Pons (tissue), 1 donor: ENCODE data around the gene DLG2.
A peak's percentile ranks its signal among the peaks of the same experiment; 100 is the strongest.

Source experiments
- DNase-seq: peaks from one replicate; pipeline ENCODE4 v3.0.0-alpha.2; 2016; ENCODE audit warnings: low spot score

Gene DLG2

DNA sequence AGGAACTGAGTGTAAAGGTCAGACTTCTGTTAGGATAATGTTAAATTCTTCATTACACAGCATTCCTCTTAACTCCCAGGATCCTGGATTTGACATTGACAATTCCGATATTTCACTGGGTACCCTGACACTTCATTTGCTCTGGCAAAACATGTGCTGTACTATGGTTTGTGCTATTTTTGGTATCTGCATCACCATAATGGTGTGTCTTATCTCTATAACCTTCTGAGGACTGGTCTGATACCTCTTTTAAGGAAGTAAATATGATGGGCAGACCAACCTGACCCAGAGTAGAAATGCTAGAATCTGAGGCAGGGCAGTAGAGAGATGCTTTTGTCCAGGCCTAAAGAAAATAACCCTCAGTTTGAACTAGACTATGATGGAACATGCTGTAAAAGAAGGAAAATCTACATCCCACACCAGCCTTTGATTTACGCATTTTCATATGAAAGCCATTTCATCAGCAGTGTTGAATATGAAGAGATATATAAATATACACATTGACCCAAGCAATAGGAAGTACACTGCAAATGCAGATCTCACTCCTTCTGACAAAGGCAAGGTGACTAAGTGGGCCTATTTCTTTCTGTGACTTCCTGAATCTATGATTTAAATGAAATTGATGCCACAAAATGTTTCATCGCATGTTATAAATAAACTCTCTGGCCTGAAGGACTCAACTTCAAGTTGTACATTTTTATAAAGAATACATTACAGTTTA is 966.7 kb downstream of the DLG2 start:
- DNase-seq: no peak

- DNase-seq: no peak
These were observed 971.4 kb downstream of the DLG2 start for GRCh38 chr11:84655712-84656111.

DNA sequence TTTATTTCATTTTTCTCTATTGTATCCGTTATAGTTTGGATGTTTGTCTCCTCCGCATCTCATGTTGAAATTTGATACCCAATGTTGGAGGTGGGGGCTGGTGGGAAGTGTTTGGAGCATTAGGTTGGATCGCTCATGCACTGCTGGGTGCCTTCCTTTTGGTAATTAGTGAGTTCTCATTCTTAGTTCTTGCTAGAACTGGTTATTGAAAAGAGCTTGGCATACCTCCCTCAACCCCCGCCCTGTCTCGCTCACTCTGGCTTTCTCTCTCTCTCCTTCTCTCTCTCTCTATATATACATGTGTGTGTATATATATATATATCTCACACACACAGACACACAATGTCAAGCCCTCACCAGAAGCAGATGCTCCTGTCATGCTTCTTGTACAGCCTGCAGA is 978.7 kb downstream of the DLG2 start:
- no peak for DNase-seq

DNA sequence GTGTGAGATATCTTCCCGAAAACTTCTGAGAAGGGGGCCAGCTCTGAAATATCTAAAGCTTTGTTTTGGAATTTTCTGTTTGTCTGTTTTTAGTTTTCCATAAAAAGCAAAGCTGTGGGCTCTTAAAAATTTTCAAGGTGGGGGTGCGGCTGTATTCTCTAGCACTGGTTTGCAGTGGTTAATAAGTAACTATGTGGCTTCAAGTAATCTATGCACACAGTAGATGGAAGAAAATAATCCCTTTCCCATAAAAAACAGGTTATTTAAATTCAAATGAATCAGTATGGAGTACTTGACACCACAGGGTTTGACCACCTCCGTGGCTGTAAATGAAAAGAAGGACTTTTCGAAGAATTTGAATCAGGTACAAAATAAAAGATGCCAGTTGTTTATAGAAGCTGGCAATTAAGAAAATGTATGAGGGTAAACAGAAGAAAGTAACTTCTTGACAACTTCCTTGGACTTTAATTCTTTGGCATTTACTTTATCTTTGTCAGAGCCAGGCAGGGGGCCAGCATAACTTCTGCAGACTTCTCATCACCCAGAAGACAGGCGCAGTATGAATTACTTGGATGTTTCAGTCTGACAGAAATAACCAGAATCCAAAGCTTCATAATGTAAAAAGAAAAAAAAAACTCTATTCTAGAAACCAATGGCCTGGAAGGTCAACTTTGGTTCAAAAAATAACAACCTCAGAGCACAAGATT is 981.0 kb downstream of the DLG2 start:
- DNase-seq: no peak

- no peak for DNase-seq
These were observed 984.6 kb downstream of the DLG2 start for GRCh38 chr11:84642500-84642899.

- no peak for DNase-seq
These were observed 992.8 kb downstream of the DLG2 start for GRCh38 chr11:84634309-84634708.

DNA sequence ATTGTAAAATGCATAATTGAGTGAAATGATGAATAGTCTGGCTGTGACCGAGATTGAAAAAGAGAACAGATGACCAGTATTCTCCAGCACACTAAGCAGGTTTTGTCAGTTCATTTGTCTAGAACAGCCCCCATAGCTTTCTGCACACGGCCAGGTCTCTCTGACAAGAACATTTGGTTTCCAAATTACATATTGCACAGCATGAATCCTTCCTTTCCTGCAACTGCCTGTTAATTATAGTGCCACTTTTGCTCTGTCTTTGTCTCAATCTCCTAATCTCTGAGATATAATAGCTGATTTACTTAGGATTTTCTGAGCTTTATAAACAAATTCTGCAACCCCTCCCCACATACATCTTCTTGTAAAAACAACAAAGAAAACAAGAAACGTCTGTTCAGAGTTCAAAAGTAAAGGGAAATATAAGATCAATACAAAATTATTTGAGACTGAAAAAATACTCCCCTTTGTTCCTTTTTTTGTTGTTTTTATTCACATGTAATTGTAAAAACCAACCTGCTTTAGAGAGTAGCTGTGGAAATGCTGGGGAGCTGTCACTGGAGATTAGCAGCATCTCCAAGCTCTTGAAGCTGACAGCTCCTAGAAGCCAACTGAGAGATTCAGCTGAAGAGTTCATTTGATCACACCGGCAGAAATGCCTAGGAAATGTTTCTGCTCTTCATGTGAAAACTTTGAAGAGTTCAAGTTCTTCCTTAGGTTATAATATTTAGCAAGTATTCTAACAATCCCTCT is 998.1 kb downstream of the DLG2 start:
- no peak for DNase-seq

- DNase-seq: no peak
These were observed 1000.9 kb downstream of the DLG2 start for GRCh38 chr11:84626256-84626655.

DNA sequence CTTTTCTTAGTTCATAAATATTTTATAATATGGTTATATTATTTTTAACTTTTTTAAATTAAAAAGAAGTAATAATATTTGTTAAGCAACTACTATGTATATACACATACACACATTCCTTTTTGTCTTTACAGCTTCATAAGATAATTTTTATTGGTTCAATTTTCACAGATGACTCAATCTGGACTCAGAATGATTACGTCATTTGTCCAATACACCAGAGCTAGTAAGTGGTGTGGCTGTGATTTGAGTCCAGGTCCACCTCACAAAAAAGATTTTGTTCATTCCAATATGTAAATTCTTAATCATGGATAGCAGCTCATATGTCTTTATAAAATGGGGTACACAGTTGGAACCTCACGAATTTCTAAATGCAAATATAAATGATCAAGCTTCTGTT is 1014.5 kb downstream of the DLG2 start:
- DNase-seq: no peak

DNA sequence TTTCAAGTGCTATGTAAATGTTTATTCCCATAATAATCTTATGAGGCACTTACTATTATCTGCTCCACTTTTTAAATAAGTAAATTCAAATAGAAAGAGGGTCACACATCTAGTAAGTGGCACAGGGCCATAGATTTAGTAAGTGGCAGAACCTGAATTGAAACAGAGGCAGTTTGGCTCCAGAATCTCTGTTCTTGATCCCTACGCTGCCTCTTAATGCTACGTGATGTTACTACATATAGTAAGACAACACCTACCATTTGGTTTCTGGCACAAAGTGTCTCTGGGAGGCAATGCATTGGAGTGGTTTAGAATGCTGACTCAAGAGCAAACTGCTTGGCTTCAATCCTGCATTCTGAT is 1018.3 kb downstream of the DLG2 start:
- no peak for DNase-seq

DNA sequence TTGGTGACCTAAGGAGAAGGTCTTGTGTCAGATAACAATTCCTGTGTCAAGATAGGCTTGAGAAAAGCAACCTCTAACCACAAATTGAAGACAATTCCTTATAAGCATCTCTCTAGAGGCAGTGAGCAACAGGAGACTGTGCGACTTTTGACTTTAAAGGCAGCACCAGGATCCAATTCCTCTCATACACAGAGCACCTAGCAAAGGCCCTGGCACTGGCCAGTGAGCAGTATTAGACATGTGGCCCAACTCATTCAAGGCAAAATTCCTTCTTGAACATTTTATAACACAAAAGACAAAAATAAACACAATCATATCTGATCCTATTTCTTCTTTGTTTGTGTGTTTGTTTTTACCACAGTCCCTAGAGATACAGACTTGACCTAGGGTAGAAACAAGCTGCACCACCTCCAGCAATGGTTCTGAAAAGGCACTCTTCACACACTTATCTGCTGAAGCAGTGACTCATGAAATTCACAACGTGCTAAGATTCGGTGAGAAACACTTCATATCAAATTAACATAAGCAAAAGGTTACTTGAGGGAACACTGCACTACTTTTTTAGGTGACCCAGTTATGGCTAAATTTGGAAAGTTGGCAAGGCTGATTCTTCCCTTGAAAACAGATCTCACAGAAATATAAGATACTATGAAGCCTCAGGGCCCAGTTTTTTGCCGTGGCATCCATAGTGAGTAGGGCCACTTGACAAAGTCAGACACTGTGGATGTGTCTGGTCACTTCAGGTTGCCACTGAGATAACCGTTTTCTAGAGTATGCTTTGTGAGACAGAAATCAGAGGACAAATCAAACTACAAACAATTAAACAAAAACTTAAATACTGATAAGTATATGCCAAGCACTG is 1018.9 kb downstream of the DLG2 start:
- no peak for DNase-seq

- DNase-seq: no peak
These were observed 1032.5 kb downstream of the DLG2 start for GRCh38 chr11:84594602-84595001.

- DNase-seq: no peak
These were observed 1037.0 kb downstream of the DLG2 start for GRCh38 chr11:84590106-84590505.

GRCh38 chr11:84588131-84588829 is 1038.9 kb downstream of the DLG2 start:
- DNase-seq: no peak

DNA sequence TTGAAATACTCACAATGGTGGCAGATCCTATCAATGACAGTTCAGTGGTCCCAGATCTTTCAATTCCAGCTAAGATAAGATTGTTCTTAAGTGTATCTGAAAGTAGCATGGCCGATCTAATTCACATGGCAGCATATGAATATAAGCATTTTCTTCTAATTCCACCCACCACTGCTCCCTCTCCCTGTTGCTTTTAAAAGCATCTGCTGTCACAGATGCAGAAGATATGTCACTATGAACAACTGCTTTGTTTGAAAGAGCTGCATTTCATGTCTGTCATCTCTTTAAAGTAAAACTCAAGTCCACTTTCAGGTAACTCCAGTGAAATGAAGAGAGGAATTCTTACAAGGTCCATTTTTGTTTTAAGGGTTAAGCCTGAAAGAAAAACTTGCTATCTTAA is 1044.0 kb downstream of the DLG2 start:
- no peak for DNase-seq

DNA sequence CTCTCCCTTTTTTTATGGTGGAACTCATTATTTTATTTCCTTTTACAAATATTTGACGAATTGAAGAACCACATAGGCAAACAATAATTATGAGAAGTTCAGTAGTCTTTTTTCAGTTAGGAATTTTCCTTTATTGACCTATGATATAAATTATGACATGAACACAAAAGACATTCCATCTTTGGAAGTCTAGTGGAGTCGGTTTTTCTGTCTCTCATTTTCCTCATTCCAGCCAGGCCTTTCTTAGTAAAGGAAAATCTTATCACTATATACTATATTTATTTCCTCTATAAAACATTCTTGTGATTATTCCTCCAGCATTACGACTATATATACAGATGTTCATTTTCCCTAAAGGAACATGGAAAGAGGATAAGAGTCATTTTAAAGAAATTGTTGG is 1046.1 kb downstream of the DLG2 start:
- no peak for DNase-seq

GRCh38 chr11:84580428-84580827 is 1046.7 kb downstream of the DLG2 start:
- no peak for DNase-seq

GRCh38 chr11:84573868-84574267 is 1053.3 kb downstream of the DLG2 start:
- DNase-seq: no peak

- DNase-seq: no peak
These were observed 1060.5 kb downstream of the DLG2 start for GRCh38 chr11:84566671-84567070.

GRCh38 chr11:84564867-84565184 is 1062.3 kb downstream of the DLG2 start:
- DNase-seq: no peak

- DNase-seq: peak; percentile 31
These were observed 1062.8 kb downstream of the DLG2 start for GRCh38 chr11:84564180-84564866.
